ENCODE results near the gene RGCC.

RGCC gene

GRCh38 chr13:41454170-41454569 lies 3.2 kb upstream of the RGCC start:
- no peak for DNase-seq

GRCh38 chr13:41455725-41456419 lies 1.5 kb upstream of the RGCC start:
- no peak for DNase-seq

- peak in 3 of 4 experiments; percentile 18 to 44 (median 38) for DNase-seq
Measured at GRCh38 chr13:41457589-41458186, 338 bp downstream of the RGCC start.

- DNase-seq = peak; percentile 32 to 52 (median 48)
Measured at GRCh38 chr13:41458187-41458760, 924 bp downstream of the RGCC start.

- DNase-seq = peak in 3 of 4 experiments; percentile 11 to 66 (median 35)
Measured at GRCh38 chr13:41458761-41459431, 1.5 kb downstream of the RGCC start.

- DNase-seq = no peak
Measured at GRCh38 chr13:41459432-41460073, 2.2 kb downstream of the RGCC start.

GRCh38 chr13:41460074-41460465 lies 2.7 kb downstream of the RGCC start:
- no peak for DNase-seq

GRCh38 chr13:41460930-41461329 lies 3.6 kb downstream of the RGCC start:
- no peak for DNase-seq

GRCh38 chr13:41461527-41462139 lies 4.3 kb downstream of the RGCC start:
- no peak for DNase-seq

- DNase-seq = no peak
Measured at GRCh38 chr13:41462427-41462826, 5.1 kb downstream of the RGCC start.

- DNase-seq = peak in 1 of 4 experiments; percentile 18
Measured at GRCh38 chr13:41463838-41464602, 6.7 kb downstream of the RGCC start.

- DNase-seq = peak; percentile 54 to 79 (median 66)
Measured at GRCh38 chr13:41465241-41465847, 8.0 kb downstream of the RGCC start.

GRCh38 chr13:41465898-41466320 lies 8.6 kb downstream of the RGCC start:
- DNase-seq = no peak

- no peak for DNase-seq
Measured at GRCh38 chr13:41467425-41467945, 10.1 kb downstream of the RGCC start.

GRCh38 chr13:41468631-41469030 lies 11.3 kb downstream of the RGCC start:
- DNase-seq = no peak

- no peak for DNase-seq
Measured at GRCh38 chr13:41470196-41470595, 12.8 kb downstream of the RGCC start.

GRCh38 chr13:41471785-41472184 lies 14.4 kb downstream of the RGCC start:
- no peak for DNase-seq

- DNase-seq = no peak
Measured at GRCh38 chr13:41487222-41487621, 29.9 kb downstream of the RGCC start.

- DNase-seq = no peak
Measured at GRCh38 chr13:41488124-41488523, 30.8 kb downstream of the RGCC start.

GRCh38 chr13:41490371-41491015 lies 33.1 kb downstream of the RGCC start:
- DNase-seq = no peak

- no peak for DNase-seq
Measured at GRCh38 chr13:41491436-41491835, 34.1 kb downstream of the RGCC start.

All from activated naive CD4-positive, alpha-beta T cell (primary cell).